ENCODE measurements around the gene PIAS1.
"Not testable (repeated sequence)": the region's sequence is repeated elsewhere in the genome, so short reads cannot be mapped to it uniquely, and the experiment has no call there.

Gene PIAS1

GRCh38 chr15:68221530-68222431 lies 167.7 kb downstream of the PIAS1 start:
- not testable (repeated sequence) for DNase-seq

- not testable (repeated sequence) for DNase-seq
These were observed 168.3 kb downstream of the PIAS1 start for GRCh38 chr15:68222432-68222743.

- no peak for DNase-seq
These were observed 169.1 kb downstream of the PIAS1 start for GRCh38 chr15:68223171-68223570.

- no peak for DNase-seq
These were observed 170.0 kb downstream of the PIAS1 start for GRCh38 chr15:68224108-68224507.

- no peak for DNase-seq
These were observed 170.6 kb downstream of the PIAS1 start for GRCh38 chr15:68224546-68225250.

GRCh38 chr15:68225442-68225841 lies 171.3 kb downstream of the PIAS1 start:
- not testable (repeated sequence) for DNase-seq

- DNase-seq, result no peak
These were observed 173.6 kb downstream of the PIAS1 start for GRCh38 chr15:68227643-68228142.

- no peak for DNase-seq
These were observed 174.2 kb downstream of the PIAS1 start for GRCh38 chr15:68228143-68228970.

GRCh38 chr15:68228971-68229385 lies 174.9 kb downstream of the PIAS1 start:
- DNase-seq, result no peak

- peak; percentile 80 to 84 for DNase-seq
These were observed 175.5 kb downstream of the PIAS1 start, which contains the start of gene CLN6 for GRCh38 chr15:68229386-68230156. Gene CLN6, minus strand, starts transcription at chr15:68229728. Its CDS starts 144 bp downstream, at chr15:68229584.

- no peak for DNase-seq
These were observed 176.3 kb downstream of the PIAS1 start for GRCh38 chr15:68230157-68231100.

- no peak for DNase-seq
These were observed 177.1 kb downstream of the PIAS1 start for GRCh38 chr15:68231102-68231818.

GRCh38 chr15:68232449-68232848 lies 178.3 kb downstream of the PIAS1 start:
- DNase-seq, result no peak

- no peak for DNase-seq
These were observed 178.8 kb downstream of the PIAS1 start for GRCh38 chr15:68232937-68233336.

- no peak for DNase-seq
These were observed 179.9 kb downstream of the PIAS1 start for GRCh38 chr15:68234060-68234459.

GRCh38 chr15:68234520-68234919 lies 180.4 kb downstream of the PIAS1 start:
- not testable (repeated sequence) for DNase-seq

GRCh38 chr15:68235022-68235421 lies 180.9 kb downstream of the PIAS1 start:
- DNase-seq, result no peak

GRCh38 chr15:68239025-68239424 lies 184.9 kb downstream of the PIAS1 start:
- no peak for DNase-seq

GRCh38 chr15:68241088-68241935 lies 187.2 kb downstream of the PIAS1 start:
- no peak for DNase-seq

Measured in CD4-positive, alpha-beta T cell treated with Interleukin-1 beta for 1 hour (primary cell).